Activated naive CD8-positive, alpha-beta T cell treated with anti-CD3 and anti-CD28 coated beads, Interleukin-2, amount 50 U/mL, for 16 hours (primary cell): ENCODE data around the gene SMCO2.

ENCODE experiments used
- DNase-seq: peaks from one replicate; pipeline ENCODE4 v3.0.0-alpha.2; 2020; ENCODE audit warnings: low read depth, low spot score

The SMCO2 gene

DNA sequence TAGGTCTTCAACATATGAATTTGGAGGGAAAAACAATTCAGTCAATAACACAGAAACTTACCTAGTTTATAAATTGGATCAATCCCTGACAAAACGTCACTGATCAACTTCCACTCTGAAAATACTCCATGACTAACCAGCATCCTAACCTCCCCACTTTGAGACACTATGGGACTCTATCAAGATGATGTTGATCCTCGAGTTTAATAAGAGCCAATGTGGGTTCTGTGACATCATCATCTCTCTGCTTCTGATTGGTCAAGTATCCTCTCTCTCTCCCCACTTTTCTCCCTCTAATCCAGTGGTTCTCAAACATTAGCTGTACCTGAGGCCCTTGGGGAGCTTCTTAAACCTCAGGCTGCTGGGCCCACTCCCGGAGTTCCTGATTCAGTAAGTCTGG is at the start of gene SMCO2:
TSS of gene SMCO2 (plus strand) at position 301 of the 400 bp plus-strand sequence. CDS start 23,896 bp downstream, outside the sequence.
- no peak for DNase-seq

DNA sequence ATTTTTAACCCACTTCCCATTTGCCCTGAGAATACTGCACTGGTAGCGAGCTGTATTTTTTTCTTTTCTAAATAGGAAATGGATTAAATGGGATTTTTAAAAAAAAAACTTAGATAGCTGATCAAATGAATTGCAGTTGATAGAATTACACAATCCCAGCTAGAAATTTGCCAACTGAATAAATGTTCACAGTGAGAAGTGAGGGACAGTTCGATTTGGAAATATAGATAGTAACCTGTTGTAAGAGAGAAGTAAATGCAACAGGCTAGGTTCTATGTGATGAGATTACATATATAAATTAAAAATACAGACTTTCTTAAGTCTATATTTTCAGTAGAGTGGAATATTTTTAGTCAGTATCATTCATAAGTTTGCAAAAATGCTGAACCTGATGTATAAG is 48.1 kb upstream of the SMCO2 start:
- no peak for DNase-seq

DNA sequence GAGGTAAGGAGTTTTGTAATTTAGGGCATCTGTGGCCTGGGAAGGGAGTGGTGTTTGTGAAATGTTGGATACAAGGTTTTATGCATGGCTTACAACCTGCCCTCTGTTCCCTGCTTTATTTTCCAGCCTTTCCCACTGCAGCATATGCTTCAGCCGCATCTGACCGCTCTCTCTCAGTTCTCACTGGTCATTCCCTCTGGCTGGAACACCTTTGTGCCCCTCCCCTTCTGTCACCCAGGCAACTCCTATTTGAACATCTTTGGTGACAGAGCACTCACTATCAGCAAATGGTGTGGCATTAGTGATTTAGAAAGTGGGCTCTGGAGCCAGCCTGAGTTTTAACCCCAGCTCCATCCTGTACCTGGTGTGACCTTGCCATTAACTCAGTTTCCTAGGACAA is 47.5 kb upstream of the SMCO2 start:
- no peak for DNase-seq

DNA sequence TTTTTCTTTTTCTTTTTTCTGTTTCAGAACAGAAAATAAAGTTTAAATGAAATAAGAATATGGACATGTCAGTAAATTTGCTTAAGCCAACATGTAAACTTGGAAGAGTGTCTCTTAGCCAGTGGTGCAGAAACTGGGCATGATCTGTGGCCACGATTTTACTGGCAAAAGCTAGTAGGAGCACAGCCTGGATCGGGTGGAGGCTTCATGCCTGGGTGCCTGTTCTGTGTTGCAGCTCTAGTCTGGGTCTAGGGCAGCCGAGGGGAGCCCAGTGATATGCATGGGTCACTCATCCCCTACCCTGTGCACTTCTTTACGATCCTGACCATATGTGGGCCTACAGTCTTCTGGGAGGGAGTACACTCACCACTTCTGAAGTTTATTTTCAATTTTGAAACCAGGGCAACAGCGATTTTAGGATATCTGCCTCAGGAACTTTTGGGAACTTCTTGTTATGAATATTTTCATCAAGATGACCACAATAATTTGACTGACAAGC is 45.6 kb upstream of the SMCO2 start:
- DNase-seq, result no peak

DNA sequence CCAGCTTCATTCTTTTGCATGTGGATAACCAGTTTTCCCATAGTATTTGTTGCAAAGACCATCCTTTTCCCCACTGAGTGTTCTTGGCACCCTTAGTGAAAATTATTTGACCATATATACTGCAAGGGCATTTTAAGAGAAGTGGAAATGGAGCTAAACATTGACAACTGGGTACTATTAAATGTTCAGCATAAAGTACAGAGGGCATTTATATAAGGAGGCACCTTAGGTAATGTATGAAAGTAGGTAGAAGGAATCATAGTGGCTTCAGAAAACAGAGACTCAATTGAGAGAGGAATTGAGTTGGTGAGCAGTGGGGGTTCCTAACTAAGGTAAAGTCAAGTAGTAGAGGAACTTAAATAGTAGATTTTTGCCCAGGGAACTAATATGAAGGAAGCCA is 34.5 kb upstream of the SMCO2 start:
- no peak for DNase-seq

DNA sequence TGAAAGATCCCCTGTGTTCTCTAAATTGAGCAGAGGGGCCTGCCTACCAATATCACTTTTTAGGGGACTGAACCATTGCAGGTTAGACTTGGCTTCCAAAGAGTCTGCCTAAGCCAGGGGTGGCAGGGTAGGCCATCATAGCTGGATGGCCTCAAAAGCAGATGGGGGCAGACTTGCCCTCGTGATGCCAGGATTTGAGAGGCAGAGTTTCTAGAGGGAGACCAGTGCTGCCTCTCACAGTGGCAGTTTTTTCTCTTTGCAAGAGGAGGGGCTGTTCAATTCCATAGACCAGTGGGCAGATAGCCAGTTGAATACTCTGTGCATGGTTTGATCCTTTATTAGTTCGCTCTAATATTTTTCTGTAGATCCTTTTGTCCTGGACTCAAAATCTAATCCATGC is 23.8 kb upstream of the SMCO2 start:
- no peak for DNase-seq

DNA sequence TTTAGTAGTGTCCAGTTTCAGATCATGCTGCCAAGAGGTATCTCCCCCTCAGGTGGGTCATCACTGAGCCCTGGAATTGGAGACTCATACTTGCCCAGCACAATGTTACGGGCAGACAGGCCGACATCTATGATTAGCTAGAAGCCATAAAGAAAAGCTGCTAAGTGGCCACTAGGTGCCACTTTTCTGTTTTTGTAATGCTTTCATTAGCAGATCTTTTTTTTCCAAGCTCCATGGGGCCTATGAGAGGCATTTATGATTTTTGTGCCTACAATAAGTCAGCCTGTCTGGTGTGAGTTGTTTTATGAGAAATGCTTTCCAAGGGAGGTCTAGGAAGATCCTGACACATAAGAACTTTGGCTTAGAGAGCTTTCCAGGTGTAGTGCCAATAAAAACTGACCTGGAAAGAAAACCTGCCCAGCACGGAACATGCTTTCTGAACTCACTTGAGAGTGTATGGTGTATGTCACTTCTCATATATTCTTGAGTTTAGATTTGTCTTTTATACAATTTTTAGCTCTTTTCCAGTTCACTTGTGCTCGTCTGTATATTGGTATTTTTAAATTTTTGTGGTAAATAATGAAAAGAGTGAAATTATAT is 21.8 kb upstream of the SMCO2 start:
- no peak for DNase-seq

DNA sequence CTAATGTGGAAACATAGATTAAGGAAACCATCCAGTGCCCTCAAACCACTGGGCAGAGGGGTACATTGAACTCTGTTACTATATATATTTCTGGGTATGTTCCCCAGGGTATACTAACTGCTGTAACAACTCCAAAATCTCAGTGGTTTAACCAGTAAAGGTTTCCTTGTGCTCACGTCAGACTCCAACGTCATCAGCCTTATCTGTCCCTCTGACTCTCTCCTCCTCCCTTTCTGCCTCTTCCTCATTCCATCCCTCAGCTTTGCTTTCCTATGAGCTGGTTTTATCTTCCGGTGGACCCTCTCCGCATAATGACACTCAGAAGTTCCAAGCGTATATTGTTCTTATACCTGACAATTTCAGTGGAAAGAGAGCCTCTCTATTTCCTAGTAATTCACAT is 21.2 kb upstream of the SMCO2 start:
- DNase-seq, result no peak

DNA sequence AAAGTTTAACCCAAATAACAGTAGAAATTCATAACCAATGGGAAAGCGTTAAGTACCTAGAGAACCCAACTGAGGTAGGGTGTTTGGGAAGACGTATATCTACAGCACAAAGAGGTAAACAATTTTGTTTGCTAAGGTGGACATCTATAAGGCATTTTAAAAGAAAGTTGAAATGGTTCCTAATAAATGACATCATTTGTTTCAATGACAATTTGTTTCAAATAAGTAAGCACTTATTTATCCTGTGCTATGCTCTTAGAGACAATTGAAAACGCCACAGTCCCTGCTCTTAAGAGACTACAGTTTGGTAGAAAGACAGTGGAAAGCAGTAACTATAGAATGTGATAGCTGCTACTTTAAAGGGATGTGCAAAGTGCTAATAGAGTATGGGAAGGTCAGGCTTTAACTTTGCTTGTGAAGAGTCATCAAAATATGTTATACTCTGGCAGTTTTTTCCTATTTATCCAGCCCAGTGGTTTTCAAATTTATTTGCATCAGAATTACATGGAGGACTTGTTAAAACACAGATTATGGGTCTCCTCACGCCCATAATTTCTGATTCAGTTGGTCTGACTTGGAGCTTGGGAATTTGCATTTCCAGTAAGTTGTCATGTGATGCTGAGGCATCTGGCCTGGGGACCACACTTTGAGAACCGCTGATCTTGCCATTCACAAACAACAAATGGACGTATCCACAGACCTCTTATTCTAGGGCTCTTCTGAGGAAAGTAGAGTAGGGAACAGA is 19.6 kb upstream of the SMCO2 start:
- no peak for DNase-seq

DNA sequence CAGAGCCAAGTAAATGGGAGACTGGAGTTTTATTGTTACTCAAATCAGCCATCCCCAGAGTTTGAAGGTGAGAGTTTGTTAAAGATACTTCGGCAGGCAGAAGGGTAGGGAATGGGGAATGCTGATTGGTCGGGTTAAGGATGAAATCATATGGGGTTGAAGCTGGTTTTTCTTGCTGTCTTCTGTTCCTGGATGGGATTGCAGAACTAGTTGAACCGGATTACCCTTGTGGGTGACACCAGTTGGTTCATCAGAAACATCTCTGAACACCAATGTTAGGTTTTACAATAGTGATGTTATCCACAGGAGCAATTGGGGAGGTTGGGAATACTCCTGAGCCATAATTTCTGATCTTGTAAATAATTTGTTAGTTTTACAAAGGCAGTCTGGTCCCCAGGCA is 18.7 kb upstream of the SMCO2 start:
- no peak for DNase-seq

DNA sequence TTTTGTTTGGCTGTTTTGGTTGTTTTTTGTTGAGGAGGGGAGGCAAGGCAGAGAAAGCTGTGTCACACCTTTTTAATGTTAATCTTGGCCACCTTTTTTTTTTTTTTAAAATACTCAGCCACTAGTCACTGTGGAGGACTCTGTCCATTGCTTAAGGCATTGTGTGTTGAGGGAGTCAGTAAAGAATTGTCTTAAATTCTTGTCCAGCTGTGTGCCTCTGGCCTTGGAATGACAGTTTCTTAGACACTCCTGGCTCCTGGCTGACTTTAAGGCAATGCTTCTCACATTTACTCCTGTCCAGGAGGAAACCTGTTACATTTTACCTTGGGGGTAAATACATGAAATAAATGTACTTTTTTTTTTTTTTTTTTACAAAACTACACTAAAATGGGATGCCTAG is 18.1 kb upstream of the SMCO2 start:
- no peak for DNase-seq

DNA sequence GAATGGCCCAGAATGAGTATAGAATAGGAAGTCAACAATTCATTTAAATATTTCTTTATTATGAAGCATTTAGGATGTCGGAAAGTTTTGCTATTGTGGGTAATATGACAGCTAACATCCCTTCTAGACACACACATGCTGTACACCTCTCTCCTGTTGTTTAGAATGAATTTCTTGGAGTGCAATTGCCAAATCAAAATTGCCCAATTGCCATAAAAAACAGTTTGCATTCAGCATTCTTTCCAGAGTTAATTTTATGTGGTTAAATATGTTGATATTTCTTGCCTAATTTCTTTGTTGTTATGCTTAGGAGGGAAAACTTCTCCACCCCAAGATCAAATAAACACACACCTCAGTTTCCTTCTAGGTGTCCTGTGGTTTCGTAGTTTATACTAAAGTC is 16.9 kb upstream of the SMCO2 start:
- no peak for DNase-seq

DNA sequence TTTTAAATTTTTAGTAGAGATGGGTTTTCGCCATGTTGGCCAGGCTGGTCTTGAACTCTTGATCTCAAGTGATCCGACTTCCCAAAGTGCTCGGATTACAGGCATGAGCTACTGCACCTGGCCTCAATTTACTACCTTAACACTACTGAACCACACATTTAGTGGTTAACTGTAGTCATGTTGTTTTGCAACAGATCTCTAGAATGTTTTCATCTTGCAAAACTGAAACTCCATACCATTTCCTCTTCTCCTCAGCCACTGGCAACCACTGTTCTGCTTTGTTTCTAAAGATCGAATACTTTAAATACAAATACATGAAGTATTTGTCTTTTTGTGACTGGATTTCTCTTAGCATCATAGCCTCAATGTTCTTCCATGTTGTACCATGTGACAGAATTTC is 15.4 kb upstream of the SMCO2 start:
- DNase-seq, result no peak

DNA sequence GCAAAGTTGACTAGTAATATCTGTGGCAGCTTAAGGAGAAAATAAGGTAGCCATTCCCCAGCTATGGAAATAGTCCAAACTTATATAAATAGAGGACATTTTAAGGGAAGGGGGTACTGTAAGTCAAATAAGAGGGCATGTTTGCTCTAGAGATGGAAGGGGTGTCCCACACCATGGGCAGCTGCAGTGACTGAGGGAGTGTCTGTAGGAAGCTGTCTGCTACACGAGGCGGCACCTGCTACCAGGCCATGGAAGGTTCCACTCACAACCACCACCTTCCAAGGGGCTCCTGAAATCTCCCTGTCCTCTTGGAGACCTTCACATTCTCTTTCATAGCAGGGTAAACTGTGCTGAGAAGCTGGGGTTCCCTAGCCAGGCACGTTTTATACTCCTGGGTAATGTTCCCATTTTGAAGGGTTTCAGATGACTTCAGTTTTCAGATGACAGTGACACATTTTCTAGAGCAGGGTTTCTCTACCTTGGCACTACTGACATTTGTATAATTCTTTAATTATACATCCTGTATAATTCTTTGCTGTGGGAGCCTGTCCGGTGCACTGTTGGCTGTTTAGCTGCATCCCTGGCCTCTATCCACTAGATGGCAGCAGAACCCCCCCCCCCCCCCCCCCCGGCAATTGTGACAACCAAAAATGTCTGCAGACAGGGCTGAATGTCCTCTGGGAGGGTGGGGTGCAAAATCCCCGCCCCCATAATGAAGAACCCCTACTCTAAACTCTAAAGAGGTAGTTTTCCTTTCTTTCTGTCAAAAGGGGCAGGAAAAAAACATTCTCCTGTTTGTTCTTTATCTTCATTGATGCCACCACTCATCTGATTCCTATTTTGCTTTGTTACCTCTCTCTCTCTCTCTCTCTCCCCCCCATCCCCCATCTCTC is 11.6 kb upstream of the SMCO2 start:
- no peak for DNase-seq

DNA sequence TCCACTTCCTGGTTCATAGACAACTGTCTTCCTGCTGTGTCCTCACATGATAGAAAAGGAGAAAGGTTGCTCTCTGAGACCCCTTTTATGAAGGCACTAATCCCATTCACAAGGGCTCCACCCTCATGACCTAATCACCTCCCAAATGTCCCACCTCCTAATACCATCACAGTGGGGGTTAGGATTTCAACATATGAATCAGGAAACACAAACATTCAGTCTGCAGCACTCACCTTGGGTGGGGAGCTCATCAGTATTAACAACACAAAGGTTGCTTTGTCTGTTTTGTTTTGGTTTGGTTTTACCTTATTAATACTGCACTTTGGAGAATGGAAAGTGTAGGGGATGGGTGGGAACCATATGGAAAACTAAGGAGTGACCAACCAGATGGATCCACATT is 10.5 kb upstream of the SMCO2 start:
- no peak for DNase-seq

DNA sequence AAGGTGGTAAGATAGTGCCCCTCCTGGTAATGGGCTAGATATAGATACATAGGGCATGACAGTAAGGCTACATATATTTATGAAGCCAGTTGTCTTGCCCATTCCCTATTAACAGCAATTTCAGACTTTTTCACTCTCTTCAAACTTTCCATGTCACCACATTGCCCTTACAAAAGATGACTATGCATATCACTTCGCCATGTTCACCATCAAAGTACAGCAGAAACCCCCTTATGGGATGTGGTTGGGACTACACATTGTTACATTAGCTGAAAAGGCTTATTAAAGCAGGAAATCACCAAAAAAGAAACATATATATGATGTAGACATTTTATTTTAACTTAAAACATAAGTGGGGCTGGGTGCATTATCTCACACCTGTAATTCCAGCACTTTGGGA is 9.8 kb upstream of the SMCO2 start:
- DNase-seq, result no peak

DNA sequence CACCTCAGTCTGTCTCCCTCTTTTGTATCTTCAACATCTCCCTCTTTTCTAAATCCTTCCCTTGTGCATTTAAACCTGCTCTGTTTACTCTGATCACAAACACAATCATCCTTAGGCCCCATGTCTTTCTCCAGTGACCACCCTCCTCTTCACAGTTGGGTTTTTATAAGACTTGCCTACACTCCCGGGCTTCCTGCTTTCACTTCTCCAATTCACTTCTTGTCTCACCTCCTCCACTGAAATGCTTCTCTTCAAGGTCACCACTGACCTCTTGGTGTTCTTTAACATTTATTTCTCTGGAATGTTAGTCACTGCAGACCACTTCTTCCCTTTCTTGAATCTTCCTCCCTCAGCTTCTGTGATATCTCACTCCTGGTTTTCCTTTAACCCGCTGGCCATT is 8.7 kb upstream of the SMCO2 start:
- DNase-seq, result no peak

DNA sequence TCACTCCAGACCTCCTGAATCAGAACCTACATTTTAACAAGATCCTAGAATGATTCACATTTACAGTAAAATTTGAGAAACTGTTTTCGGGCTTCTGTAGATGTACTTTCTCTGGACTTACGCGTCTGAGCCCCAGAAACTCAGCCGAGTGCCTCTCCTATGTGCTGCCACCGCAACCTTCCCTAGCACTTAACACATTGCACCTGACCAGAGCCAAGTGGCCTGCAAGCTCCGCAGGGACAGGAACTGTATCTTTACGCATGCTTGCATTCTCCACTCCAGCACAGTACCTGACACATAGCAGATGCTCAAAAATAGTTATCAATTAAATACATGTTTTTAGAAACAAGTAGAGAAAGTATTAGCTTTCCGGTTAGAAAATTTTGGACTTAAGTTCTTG is 1.2 kb downstream of the SMCO2 start:
- no peak for DNase-seq

DNA sequence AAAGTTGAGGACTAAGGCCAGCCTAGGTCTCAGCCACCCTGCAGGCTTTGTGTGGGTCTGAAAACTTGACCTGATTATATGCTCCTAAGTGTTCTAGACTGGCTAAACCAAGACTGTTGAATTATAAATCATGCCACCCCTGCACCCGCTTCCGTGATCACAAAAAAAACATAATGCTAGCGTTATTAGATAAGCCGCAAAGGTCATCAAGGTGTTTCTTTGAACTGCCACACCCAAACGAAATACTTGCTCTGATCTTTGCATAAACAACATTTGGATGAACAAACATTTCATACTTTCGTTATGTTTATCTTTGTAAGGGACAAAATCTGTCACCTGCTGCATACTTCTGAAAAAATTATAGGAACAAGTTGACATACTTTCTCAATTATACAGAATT is 2.5 kb downstream of the SMCO2 start:
- no peak for DNase-seq

DNA sequence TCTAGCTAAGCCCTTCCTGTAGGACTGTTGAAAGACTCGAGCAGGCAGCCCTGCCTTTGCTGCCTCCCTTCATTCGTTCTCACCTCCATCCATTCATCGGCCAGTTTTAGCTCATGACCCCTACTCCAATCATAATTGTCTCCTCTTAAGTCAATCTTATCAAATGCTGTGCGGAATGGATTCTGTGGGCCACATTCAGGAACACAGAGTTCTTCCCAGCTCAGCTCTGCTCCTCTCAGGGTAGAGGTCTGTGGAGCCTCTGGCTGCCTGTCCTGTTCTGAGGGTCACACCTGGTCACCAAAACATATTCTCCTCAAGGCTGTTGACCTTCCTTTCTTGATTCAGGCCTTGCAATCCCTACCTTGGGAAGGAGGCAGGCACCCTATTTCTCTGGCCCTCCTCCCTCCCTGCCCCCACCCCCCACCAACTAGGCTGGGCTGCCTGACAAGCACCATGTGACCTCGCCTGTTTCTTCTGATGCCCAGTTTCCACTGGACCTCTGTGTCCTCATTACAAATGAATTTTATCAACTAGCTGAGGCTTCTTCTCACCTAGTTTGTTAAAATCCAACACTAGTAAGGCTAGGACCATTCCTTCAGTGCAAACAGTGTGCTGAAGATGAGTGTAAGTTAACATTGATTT is 3.5 kb downstream of the SMCO2 start:
- DNase-seq, result no peak

DNA sequence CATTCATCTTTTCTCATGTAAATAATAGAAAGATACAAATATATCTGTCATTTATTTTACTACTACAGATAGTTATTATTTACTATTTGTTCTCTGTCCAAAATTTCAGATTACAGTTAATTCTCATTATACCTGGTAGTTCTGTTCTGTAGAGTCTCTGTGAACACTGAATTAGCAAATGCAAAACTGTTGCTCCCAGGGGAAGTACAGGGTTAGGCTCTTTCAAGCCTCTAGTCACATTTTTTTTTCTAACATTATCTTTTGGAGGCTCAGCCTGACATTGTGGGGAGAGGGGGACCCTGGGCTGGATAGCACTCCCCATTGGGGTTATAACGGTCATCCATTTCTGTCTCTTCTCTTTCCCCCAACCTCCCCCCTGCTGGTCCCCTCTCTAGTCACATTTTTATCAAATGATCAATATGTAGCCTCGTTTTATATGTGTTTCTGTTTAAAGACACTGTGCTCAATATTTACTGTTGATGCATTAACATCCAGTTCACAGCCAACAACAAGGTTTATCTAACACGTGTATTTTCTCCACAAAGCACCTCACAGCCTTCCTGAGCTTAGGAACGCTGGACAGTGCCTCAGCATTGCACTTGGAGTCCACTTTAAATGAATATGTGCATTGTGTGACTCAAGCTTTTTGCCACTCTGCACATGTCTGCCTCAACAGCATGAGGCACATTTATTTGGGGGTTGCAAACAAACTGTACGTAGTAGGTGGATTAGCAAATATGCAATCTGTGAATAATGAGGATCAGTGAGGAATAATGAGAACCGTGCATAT is 4.7 kb downstream of the SMCO2 start:
- no peak for DNase-seq
